Endothelial cell of umbilical vein (primary cell): Measurements from ENCODE around the gene GYPC. TPM values are rescaled to one million over a fixed set of nuclear protein-coding genes. Genes with fewer than 3 reads are reported as not detected.

Experiments
- BruUV-seq: library from RNA; stranded (reverse); fragments of 400-500 nt; replicated peaks from 2 replicates; lab custom pipeline; 2021; lab: Mats Ljungman, UMichigan
- CTCF ChIA-PET: fragments of 300-600, 350-600 bp; sonication (Branson Sonifier 250); formaldehyde crosslinking; loops from one replicate; lab custom pipeline; 2021; ENCODE audit warnings: antibody characterized with exemption, inconsistent platforms; lab: Charles Lee
- POLR2A ChIA-PET: fragments of 300-600, 350-600 bp; sonication (Branson Sonifier 250); formaldehyde crosslinking; loops from one replicate; lab custom pipeline; 2021; ENCODE audit warnings: antibody characterized with exemption, inconsistent platforms; lab: Charles Lee
- DNase-seq: peaks from one replicate; pipeline ENCODE4 v3.0.0-alpha.2; 2011; ENCODE audit warnings: low read depth, low spot score
- FAIRE-seq: peaks from 2 replicates; lab custom pipeline; 2011; peaks lifted over from hg19 to GRCh38; lab: Jason Lieb, UNC
- H2AFZ ChIP-seq: 2 replicates; pipeline ENCODE4 v1.6.0; 2012; ENCODE audit warnings: low read depth, low read length, control low read depth, inconsistent platforms
- H3K27ac ChIP-seq: 2 replicates; pipeline ENCODE4 v1.5.1; 2011; ENCODE audit warnings: low read depth, mild to moderate bottlenecking, control low read depth, low read length, moderate library complexity; ENCODE audit not compliant: insufficient read depth
- H3K27me3 ChIP-seq, 2 experiments: 2 replicates each; pipeline versions ENCODE4 v1.6.0 to v1.6.1; 2011; ENCODE audit warnings: low read length in 2 of 2, mixed read lengths in 1 of 2; ENCODE audit not compliant: control insufficient read depth in 2 of 2, insufficient read depth in 2 of 2
- H3K36me3 ChIP-seq, 2 experiments: 2 replicates in 1 of 2; 3 replicates in 1 of 2; pipeline ENCODE4 v1.5.1; 2011; ENCODE audit warnings: low read length in 2 of 2, mild to moderate bottlenecking in 1 of 2, moderate library complexity in 1 of 2; ENCODE audit not compliant: control insufficient read depth in 2 of 2, insufficient read depth in 2 of 2; ENCODE audit errors: extremely low read depth in 1 of 2
- H3K4me1 ChIP-seq: 3 replicates; pipeline ENCODE4 v1.5.1; 2011; ENCODE audit warnings: mild to moderate bottlenecking, low read length; ENCODE audit not compliant: control insufficient read depth, insufficient read depth; ENCODE audit errors: extremely low read depth
- H3K4me2 ChIP-seq: 2 replicates; pipeline ENCODE4 v1.6.1; 2011; ENCODE audit warnings: low read length, control low read depth, mixed read lengths; ENCODE audit not compliant: insufficient read depth
- H3K4me3 ChIP-seq, 3 experiments: fragments of 200-600 bp in 1 of 3; sonication (generic), shearing (Covaris generic) in 1 of 3; replicated peaks in 1 of 3; 2 replicates each; pipeline ENCODE4 v1.5.1; 2011 to 2016; ENCODE audit warnings: control low read depth in 3 of 3, low read length in 3 of 3, mild to moderate bottlenecking in 2 of 3, inconsistent platforms in 1 of 3, low read depth in 1 of 3, moderate library complexity in 1 of 3; ENCODE audit not compliant: insufficient read depth in 1 of 3
- H3K79me2 ChIP-seq: 2 replicates; pipeline ENCODE4 v1.6.0; 2012; ENCODE audit warnings: low read length, inconsistent platforms; ENCODE audit not compliant: control insufficient read depth, insufficient read depth
- H3K9ac ChIP-seq: replicated peaks from 2 replicates; pipeline ENCODE3; 2011; ENCODE audit warnings: low read length, control low read depth; ENCODE audit not compliant: insufficient read depth; ENCODE audit errors: extremely low read depth
- H3K9me1 ChIP-seq: replicated peaks from 3 replicates; pipeline ENCODE4 v1.6.0; 2011; ENCODE audit warnings: mild to moderate bottlenecking, low read length; ENCODE audit not compliant: control insufficient read depth, insufficient read depth; ENCODE audit errors: extremely low read depth
- H3K9me3 ChIP-seq: replicated peaks from 2 replicates; pipeline ENCODE4 v1.5.1; 2012; ENCODE audit warnings: low read length, inconsistent platforms; ENCODE audit not compliant: control insufficient read depth, insufficient read depth
- H4K20me1 ChIP-seq: replicated peaks from 2 replicates; pipeline ENCODE3; 2011; ENCODE audit warnings: mild to moderate bottlenecking, low read length; ENCODE audit not compliant: control insufficient read depth, insufficient read depth; ENCODE audit errors: extremely low read depth
- EZH2 ChIP-seq: IDR thresholded peaks from 2 replicates; pipeline ENCODE4 v1.6.1; 2012; ENCODE audit warnings: borderline replicate concordance, low read depth, mild to moderate bottlenecking, moderate library complexity, low read length, inconsistent platforms; ENCODE audit not compliant: severe bottlenecking
- FOS ChIP-seq: IDR thresholded peaks from 2 replicates; pipeline ENCODE4 v1.6.1; 2011; ENCODE audit warnings: mild to moderate bottlenecking, low read length, moderate library complexity, borderline replicate concordance; ENCODE audit not compliant: insufficient read depth
- GATA2 ChIP-seq: IDR thresholded peaks from 2 replicates; pipeline ENCODE4 v1.7.0; 2011; ENCODE audit warnings: low read depth, mild to moderate bottlenecking, moderate library complexity, mixed read lengths, low read length; ENCODE audit not compliant: insufficient read length, insufficient read depth
- JUN ChIP-seq: IDR thresholded peaks from 2 replicates; pipeline ENCODE4 v1.6.1; 2011; ENCODE audit warnings: borderline replicate concordance, low read depth; ENCODE audit not compliant: insufficient read length, insufficient read depth
- MYC ChIP-seq: IDR thresholded peaks from one replicate; pipeline ENCODE4 v1.6.1; 2011; ENCODE audit warnings: mild to moderate bottlenecking, low read depth, low read length
- POLR2A ChIP-seq: IDR thresholded peaks from 2 replicates; pipeline ENCODE4 v1.6.1; 2012; ENCODE audit warnings: low read depth, mild to moderate bottlenecking, control low read depth, low read length
- POLR2AphosphoS5 ChIP-seq: IDR thresholded peaks from 2 replicates; pipeline ENCODE4 v1.6.1; 2012; ENCODE audit warnings: low read depth, mild to moderate bottlenecking, control low read depth, low read length, moderate library complexity; ENCODE audit not compliant: insufficient read depth
- dilution Hi-C: fragments of 300-500 bp; cut with MboI; formaldehyde crosslinking; loops from one replicate; pipeline ENCODE4 v1.15.0; 2019; ENCODE audit warnings: low sequenced_read_pairs; ENCODE audit not compliant: extremely low pct_ligation_motif_present
- intact Hi-C: fragments of 100-400 bp; cut with micrococcal nuclease; formaldehyde crosslinking; loops from one replicate; pipeline ENCODE4 v1.10.0; 2022
- polyA plus RNA-seq, 4 experiments: library from polyadenylated mRNA; depleted of rRNA in 3 of 4; stranded (reverse) in 3 of 4; unstranded in 1 of 4; fragments of >200 nt; gene quantifications; 2 replicates each; pipeline versions ENCODE4 v1.2.1 to v1.2.3, GENCODE V29; 2011 to 2012; ENCODE audit warnings: missing spikeins in 1 of 4
- total RNA-seq: library from RNA; stranded (reverse); gene quantifications from 2 replicates; pipeline ENCODE4 v1.2.3, GENCODE V29; 2021
- TF ChIP-seq, protein P1 (sequence below): IDR thresholded peaks from 2 replicates; pipeline ENCODE4 v1.6.1; 2011; ENCODE audit not compliant: insufficient read depth, insufficient read length
- TF ChIP-seq, protein P2 (sequence below), 2 donors: IDR thresholded peaks; 1 replicate in 1 of 2; 2 replicates in 1 of 2; pipeline ENCODE4 v1.5.1; 2011; ENCODE audit warnings: low read length in 2 of 2, mild to moderate bottlenecking in 2 of 2, moderate library complexity in 2 of 2, control low read depth in 1 of 2, inconsistent platforms in 1 of 2, low read depth in 1 of 2; ENCODE audit not compliant: insufficient read depth in 1 of 2; ENCODE audit errors: extremely low read depth in 1 of 2

GYPC gene
- total and polyA plus RNA-seq, 2 donors (not counting 3 experiments of a cell fraction or from before 2014, with no cell fraction given) = 3.5 to 13.3 TPM

DNA sequence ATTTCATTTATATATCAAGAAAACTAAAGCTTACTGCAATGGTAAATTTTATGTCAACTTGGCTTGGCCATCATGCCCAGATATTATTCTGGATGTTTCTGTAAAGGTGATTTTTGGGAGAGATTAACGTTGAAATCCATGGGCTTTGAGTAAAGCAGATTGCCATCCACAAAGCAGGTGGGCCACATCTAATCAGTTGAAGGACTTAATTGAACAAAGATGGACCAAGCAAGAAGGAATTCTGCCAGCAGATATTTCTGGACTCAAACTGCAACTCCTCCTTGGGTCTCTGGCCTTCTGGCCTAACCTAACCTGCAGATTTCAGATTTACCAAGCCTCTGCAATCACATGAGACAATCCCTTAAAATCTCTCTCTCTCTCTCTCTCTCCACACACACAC is 77.8 kb downstream of the GYPC start:
- dilution Hi-C loops (no loop called here), intact Hi-C loops (no loop called here)
- DNase-seq (no peak), FAIRE-seq (no peak)
- BruUV-seq = no TSS peak
- no peak overlapping the region for H2AFZ ChIP-seq
- no peaks in the 10 kb centered on the region for H4K20me1 ChIP-seq
- H3K9me1 ChIP-seq = no peaks in the 10 kb centered on the region
- H3K4me3 ChIP-seq = no peak overlapping the region
- ChIA-PET CTCF (no interaction called here), POLR2A (no interaction called here)
- no peak overlapping the region for H3K9ac ChIP-seq
- peaks cover 7% of the 10 kb centered on the region for H3K9me3 ChIP-seq
- no peaks in the 10 kb centered on the region for H3K36me3 ChIP-seq
- H3K4me2 ChIP-seq = no peak overlapping the region
- TF ChIP-seq, protein P1, sequence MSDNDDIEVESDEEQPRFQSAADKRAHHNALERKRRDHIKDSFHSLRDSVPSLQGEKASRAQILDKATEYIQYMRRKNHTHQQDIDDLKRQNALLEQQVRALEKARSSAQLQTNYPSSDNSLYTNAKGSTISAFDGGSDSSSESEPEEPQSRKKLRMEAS = no peak
- H3K4me1 ChIP-seq = no peaks in the 10 kb centered on the region
- H3K79me2 ChIP-seq = no peaks in the 10 kb centered on the region
- no peak overlapping the region for H3K27ac ChIP-seq
- H3K27me3 ChIP-seq = no peaks in the 10 kb centered on the region

DNA sequence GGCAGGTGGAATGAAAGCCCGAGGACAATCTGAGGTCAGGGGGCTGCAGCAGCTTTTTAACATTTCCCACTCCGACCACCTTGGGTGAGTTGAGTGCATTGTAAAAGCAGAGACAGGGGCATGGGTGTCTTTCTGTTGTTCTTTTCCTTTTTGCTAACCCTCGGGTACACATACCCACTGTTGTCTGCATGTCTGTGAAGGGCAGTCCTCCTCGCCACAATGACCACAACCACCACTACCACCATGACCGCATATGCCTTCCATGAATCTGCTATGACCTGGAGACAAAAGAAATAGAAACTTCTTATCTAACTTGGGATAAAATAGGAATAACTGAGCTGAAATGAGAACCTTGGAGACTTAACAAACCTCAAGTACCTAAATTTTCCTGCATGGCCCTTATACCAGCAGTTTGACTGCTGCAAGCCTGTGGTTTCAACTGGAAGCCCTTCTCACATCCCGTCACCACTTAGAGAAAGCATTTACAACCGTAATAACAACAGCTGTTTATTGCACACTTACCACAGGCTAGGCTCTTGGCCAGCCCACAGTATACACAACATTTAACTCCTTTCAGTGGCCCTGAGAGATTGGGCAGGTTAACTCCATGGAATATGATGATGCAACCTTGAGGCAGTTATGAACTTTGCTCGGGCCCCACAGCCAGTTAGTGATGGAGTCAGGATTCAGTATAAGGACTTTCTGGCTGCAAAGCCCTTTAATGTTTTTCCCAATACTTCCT is 80.3 kb downstream of the GYPC start:
- H3K27ac ChIP-seq = no peak overlapping the region
- intact Hi-C loops (no loop called here), dilution Hi-C loops (no loop called here)
- H3K4me2 ChIP-seq = no peak overlapping the region
- no peaks in the 10 kb centered on the region for H3K36me3 ChIP-seq
- ChIA-PET CTCF (no interaction called here), POLR2A (no interaction called here)
- no peak overlapping the region for H3K4me3 ChIP-seq
- FAIRE-seq = no peak
- no peaks in the 10 kb centered on the region for H3K27me3 ChIP-seq
- H4K20me1 ChIP-seq = no peaks in the 10 kb centered on the region
- H3K9me3 ChIP-seq = peaks cover 3% of the 10 kb centered on the region
- BruUV-seq = no TSS peak
- no peak for DNase-seq
- H2AFZ ChIP-seq = no peak overlapping the region
- H3K4me1 ChIP-seq = no peaks in the 10 kb centered on the region
- TF ChIP-seq JUN (no peak), FOS (no peak), MYC (no peak), GATA2 (no peak), POLR2A (no peak), POLR2AphosphoS5 (no peak), EZH2 (no peak)
- TF ChIP-seq, protein P1 = no peak
- TF ChIP-seq, protein P2, sequence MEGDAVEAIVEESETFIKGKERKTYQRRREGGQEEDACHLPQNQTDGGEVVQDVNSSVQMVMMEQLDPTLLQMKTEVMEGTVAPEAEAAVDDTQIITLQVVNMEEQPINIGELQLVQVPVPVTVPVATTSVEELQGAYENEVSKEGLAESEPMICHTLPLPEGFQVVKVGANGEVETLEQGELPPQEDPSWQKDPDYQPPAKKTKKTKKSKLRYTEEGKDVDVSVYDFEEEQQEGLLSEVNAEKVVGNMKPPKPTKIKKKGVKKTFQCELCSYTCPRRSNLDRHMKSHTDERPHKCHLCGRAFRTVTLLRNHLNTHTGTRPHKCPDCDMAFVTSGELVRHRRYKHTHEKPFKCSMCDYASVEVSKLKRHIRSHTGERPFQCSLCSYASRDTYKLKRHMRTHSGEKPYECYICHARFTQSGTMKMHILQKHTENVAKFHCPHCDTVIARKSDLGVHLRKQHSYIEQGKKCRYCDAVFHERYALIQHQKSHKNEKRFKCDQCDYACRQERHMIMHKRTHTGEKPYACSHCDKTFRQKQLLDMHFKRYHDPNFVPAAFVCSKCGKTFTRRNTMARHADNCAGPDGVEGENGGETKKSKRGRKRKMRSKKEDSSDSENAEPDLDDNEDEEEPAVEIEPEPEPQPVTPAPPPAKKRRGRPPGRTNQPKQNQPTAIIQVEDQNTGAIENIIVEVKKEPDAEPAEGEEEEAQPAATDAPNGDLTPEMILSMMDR (IDR thresholded peaks at IDR 0.05; ENCODE audit: extremely low read depth in 1 of 2, insufficient read depth in 1 of 2, low read depth in 1 of 2, low read length in 2 of 2) = no peak
- no peaks in the 10 kb centered on the region for H3K79me2 ChIP-seq
- H3K9me1 ChIP-seq = no peaks in the 10 kb centered on the region
- H3K9ac ChIP-seq = no peak overlapping the region
